ENCODE data around the gene SLC39A11. TPM values are rescaled to one million over a fixed set of nuclear protein-coding genes. Genes with fewer than 3 reads are reported as not detected.

Gene SLC39A11
- total and polyA plus RNA-seq, 4 donors, result 18.9 to 44.9 (median 28.2) TPM

DNA sequence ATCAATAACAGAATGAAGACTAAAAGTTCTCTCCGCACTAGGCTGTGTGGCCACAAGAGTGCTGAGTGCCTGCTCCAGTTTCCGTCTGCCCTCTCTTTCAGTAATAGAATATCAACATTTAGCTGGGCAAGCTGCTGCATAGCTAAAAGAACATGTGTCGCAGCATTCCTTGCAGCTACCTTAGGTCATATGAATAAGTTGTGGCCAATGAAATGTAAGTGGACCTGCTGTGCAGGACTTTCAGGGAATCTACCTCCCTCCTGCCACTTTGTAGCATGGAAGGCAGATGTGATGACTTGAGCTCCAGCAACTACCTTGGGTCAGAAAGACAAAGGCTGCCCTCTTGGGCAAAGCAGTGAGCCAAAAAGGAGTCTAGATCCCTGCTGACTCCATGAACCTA is 25.4 kb downstream of the SLC39A11 start:
- 98% methylated on average over 3 of the region's 3 CpGs for WGBS
- DNase-seq (ENCODE audit: low spot score), result no peak
- no peak for TF ChIP-seq YY1 (IDR thresholded peaks at IDR 0.05)
- no peak for TF ChIP-seq HNF4A (conservative IDR thresholded peaks at IDR 0.05)
- no peak for TF ChIP-seq EGR1 (IDR thresholded peaks at IDR 0.05; ENCODE audit: low read depth in 2 of 2)
- TF ChIP-seq GABPA (IDR thresholded peaks at IDR 0.05 in 1 of 2, conservative IDR thresholded peaks at IDR 0.05 in 1 of 2), result no peak
- no peak for TF ChIP-seq HNF4G (IDR thresholded peaks at IDR 0.05)
- no peak for TF ChIP-seq TAF1 (conservative IDR thresholded peaks at IDR 0.05)
- TF ChIP-seq RXRA (IDR thresholded peaks at IDR 0.05), result no peak
- no peak for TF ChIP-seq ATF3 (IDR thresholded peaks at IDR 0.05)
- TF ChIP-seq JUND (IDR thresholded peaks at IDR 0.05), result no peak
- TF ChIP-seq FOXA2 (IDR thresholded peaks at IDR 0.05), result no peak
- no peak for TF ChIP-seq MAX (IDR thresholded peaks at IDR 0.05)
- TF ChIP-seq, protein P1, sequence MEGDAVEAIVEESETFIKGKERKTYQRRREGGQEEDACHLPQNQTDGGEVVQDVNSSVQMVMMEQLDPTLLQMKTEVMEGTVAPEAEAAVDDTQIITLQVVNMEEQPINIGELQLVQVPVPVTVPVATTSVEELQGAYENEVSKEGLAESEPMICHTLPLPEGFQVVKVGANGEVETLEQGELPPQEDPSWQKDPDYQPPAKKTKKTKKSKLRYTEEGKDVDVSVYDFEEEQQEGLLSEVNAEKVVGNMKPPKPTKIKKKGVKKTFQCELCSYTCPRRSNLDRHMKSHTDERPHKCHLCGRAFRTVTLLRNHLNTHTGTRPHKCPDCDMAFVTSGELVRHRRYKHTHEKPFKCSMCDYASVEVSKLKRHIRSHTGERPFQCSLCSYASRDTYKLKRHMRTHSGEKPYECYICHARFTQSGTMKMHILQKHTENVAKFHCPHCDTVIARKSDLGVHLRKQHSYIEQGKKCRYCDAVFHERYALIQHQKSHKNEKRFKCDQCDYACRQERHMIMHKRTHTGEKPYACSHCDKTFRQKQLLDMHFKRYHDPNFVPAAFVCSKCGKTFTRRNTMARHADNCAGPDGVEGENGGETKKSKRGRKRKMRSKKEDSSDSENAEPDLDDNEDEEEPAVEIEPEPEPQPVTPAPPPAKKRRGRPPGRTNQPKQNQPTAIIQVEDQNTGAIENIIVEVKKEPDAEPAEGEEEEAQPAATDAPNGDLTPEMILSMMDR (IDR thresholded peaks at IDR 0.05; ENCODE audit: low read depth, low read length, missing input control), result no peak
- no peak for TF ChIP-seq ZBTB33 (IDR thresholded peaks at IDR 0.05)
- TF ChIP-seq RAD21 (IDR thresholded peaks at IDR 0.05), result no peak
- no peak for TF ChIP-seq SP1 (IDR thresholded peaks at IDR 0.05)
- no peak for TF ChIP-seq FOXA1 (IDR thresholded peaks at IDR 0.05)
- TF ChIP-seq NR2F2 (IDR thresholded peaks at IDR 0.05), result no peak
- TF ChIP-seq REST (IDR thresholded peaks at IDR 0.05), result no peak

More for the DNA sequence above, 25.4 kb downstream of the SLC39A11 start:
- H3K4me1 ChIP-seq (ENCODE audit: control insufficient read depth in 4 of 4, insufficient read depth in 4 of 4, low read length in 3 of 4), result peaks cover 0 to 11% (median 6%) of the 10 kb centered on the region in 4 donors
- H3K36me3 ChIP-seq (ENCODE audit: control insufficient read depth in 4 of 4, insufficient read depth in 3 of 4, low read depth in 1 of 4, low read length in 3 of 4), result no peaks in the 10 kb centered on the region
- H3K27ac ChIP-seq (ENCODE audit: low read depth in 1 of 2, low read length in 2 of 2), result no peak overlapping the region
- H3K4me3 ChIP-seq (ENCODE audit: low read depth in 1 of 3, low read length in 3 of 3), result no peak overlapping the region
- H3K9ac ChIP-seq (ENCODE audit: low read depth in 1 of 2, low read length in 2 of 2), result no peak overlapping the region
- no peaks in the 10 kb centered on the region for H3K9me3 ChIP-seq (ENCODE audit: control insufficient read depth in 4 of 4, low read length in 3 of 4)
- no peaks in the 10 kb centered on the region for H3K27me3 ChIP-seq (ENCODE audit: control insufficient read depth in 4 of 4, insufficient read depth in 4 of 4, low read length in 3 of 4)
